Ecto neural progenitor cell (in vitro differentiated cells): ENCODE results near the gene SYVN1.

Source experiments
- DNase-seq: peaks from one replicate; pipeline ENCODE4 v3.0.0-alpha.2; 2018; ENCODE audit warnings: low spot score

Gene SYVN1

GRCh38 chr11:65112546-65113360, 21.6 kb downstream of the SYVN1 start:
- DNase-seq: peak; percentile 65

GRCh38 chr11:65111744-65112545, 22.4 kb downstream of the SYVN1 start, which contains the start of gene TM7SF2:
TM7SF2 (plus strand) TSS chr11:65111872; CDS start chr11:65112016, 144 bp downstream.
- DNase-seq: peak; percentile 97

GRCh38 chr11:65111159-65111743, 23.1 kb downstream of the SYVN1 start:
- no peak for DNase-seq

GRCh38 chr11:65110354-65110861, 23.9 kb downstream of the SYVN1 start:
- peak; percentile 92 for DNase-seq

- peak; percentile 44 for DNase-seq
Measured at GRCh38 chr11:65109231-65110198, 24.8 kb downstream of the SYVN1 start.

GRCh38 chr11:65108469-65109123, 25.7 kb downstream of the SYVN1 start:
- DNase-seq: no peak

- DNase-seq: peak; percentile 46
Measured at GRCh38 chr11:65107751-65108468, 26.4 kb downstream of the SYVN1 start.

GRCh38 chr11:65107078-65107477, 27.2 kb downstream of the SYVN1 start:
- no peak for DNase-seq

GRCh38 chr11:65104628-65105027, 29.7 kb downstream of the SYVN1 start:
- no peak for DNase-seq

GRCh38 chr11:65103476-65103875, 30.8 kb downstream of the SYVN1 start:
- no peak for DNase-seq

GRCh38 chr11:65102142-65103095, 31.9 kb downstream of the SYVN1 start:
- DNase-seq: no peak

- DNase-seq: no peak
Measured at GRCh38 chr11:65100674-65101350, 33.5 kb downstream of the SYVN1 start.

GRCh38 chr11:65096926-65097325, 37.4 kb downstream of the SYVN1 start:
- DNase-seq: no peak

- peak; percentile 92 for DNase-seq
Measured at GRCh38 chr11:65095974-65096806, 38.1 kb downstream of the SYVN1 start, which contains the start of gene VPS51. VPS51 (plus strand) TSS chr11:65096214; CDS start chr11:65096251, 37 bp downstream.

GRCh38 chr11:65095427-65095826, 38.9 kb downstream of the SYVN1 start:
- no peak for DNase-seq

GRCh38 chr11:65090628-65091027, 43.7 kb downstream of the SYVN1 start:
- DNase-seq: no peak

- DNase-seq: no peak
Measured at GRCh38 chr11:65089621-65090020, 44.7 kb downstream of the SYVN1 start.
